A549 (cell line): ENCODE measurements around the gene DNASE1L2.

Experiments
- CBX2 ChIP-seq: fragments of 200-600 bp; sonication (generic); IDR thresholded peaks from 2 replicates; pipeline ENCODE4 v1.6.1; 2016; ENCODE audit warnings: low read depth, mild to moderate bottlenecking, borderline replicate concordance
- CEBPB ChIP-seq, 2 experiments: fragments of >200 bp in 1 of 2; sonication (Bioruptor Twin) in 1 of 2; formaldehyde crosslinking in 1 of 2; IDR thresholded peaks; 2 replicates each; pipeline ENCODE4 v1.6.1; 2012 to 2016
- ESRRA ChIP-seq: fragments of 150-350 bp; IDR thresholded peaks from 2 replicates; pipeline ENCODE4 v1.6.1; 2014; ENCODE audit warnings: mild to moderate bottlenecking, low read length, borderline replicate concordance
- FOSL2 ChIP-seq, 2 experiments: fragments of 450-650 bp in 1 of 2; fragments of >200 bp in 1 of 2; sonication (Bioruptor Twin) in 1 of 2; formaldehyde crosslinking; IDR thresholded peaks; 2 replicates each; pipeline versions ENCODE4 v1.5.0 to v1.6.1; 2016 to 2020; ENCODE audit warnings: mild to moderate bottlenecking in 1 of 2, moderate library complexity in 1 of 2
- MAFK ChIP-seq: fragments of 450-650 bp; IDR thresholded peaks from 2 replicates; pipeline ENCODE4 v1.6.1; 2014; ENCODE audit not compliant: partially characterized antibody
- PHF8 ChIP-seq: fragments of 200-600 bp; sonication (generic); IDR thresholded peaks from 2 replicates; pipeline ENCODE4 v1.6.1; 2016; ENCODE audit warnings: low read depth, mild to moderate bottlenecking, antibody characterized with exemption, moderate library complexity, borderline replicate concordance
- POLR2A ChIP-seq: IDR thresholded peaks from 2 replicates; pipeline ENCODE4 v1.6.1; 2012; ENCODE audit warnings: mild to moderate bottlenecking, low read length
- RNF2 ChIP-seq: fragments of 200-600 bp; sonication (generic); IDR thresholded peaks from 2 replicates; pipeline ENCODE4 v1.6.1; 2016; ENCODE audit warnings: low read depth, mild to moderate bottlenecking, antibody characterized with exemption, moderate library complexity, borderline replicate concordance
- TF ChIP-seq, protein P1 (sequence below): fragments of >200 bp; sonication (Bioruptor Twin); formaldehyde crosslinking; IDR thresholded peaks from 3 replicates; pipeline ENCODE4 v1.5.1; 2016
- TF ChIP-seq, protein P2 (sequence below): fragments of 200-600 bp; sonication (generic); IDR thresholded peaks from 2 replicates; pipeline ENCODE4 v1.6.1; 2016; ENCODE audit warnings: antibody characterized with exemption, mild to moderate bottlenecking, moderate library complexity
- TF ChIP-seq, protein P3 (sequence below): IDR thresholded peaks from 2 replicates; pipeline ENCODE4 v1.6.1; 2012
- TF ChIP-seq, protein P4 (sequence below): fragments of 450-650 bp; IDR thresholded peaks from 2 replicates; pipeline ENCODE4 v1.6.1; 2014; ENCODE audit warnings: antibody characterized with exemption

DNA sequence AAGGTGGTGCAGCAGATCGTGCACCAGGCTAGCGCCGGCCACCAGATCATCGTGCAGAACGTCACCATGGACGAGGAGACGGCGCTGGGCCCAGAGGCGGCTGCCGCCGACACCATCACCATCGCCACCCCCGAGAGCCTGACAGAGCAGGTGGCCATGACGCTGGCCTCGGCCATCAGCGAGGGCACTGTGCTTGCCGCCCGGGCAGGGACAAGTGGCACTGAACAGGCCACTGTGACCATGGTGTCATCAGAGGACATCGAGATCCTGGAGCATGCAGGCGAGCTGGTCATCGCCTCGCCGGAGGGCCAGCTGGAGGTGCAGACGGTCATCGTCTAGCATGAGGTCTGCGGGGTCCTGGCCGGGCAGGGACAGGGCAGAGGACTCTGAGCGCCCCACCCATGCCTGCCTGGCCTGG, 1.0 kb upstream of the DNASE1L2 start:
- TF ChIP-seq, protein P1, sequence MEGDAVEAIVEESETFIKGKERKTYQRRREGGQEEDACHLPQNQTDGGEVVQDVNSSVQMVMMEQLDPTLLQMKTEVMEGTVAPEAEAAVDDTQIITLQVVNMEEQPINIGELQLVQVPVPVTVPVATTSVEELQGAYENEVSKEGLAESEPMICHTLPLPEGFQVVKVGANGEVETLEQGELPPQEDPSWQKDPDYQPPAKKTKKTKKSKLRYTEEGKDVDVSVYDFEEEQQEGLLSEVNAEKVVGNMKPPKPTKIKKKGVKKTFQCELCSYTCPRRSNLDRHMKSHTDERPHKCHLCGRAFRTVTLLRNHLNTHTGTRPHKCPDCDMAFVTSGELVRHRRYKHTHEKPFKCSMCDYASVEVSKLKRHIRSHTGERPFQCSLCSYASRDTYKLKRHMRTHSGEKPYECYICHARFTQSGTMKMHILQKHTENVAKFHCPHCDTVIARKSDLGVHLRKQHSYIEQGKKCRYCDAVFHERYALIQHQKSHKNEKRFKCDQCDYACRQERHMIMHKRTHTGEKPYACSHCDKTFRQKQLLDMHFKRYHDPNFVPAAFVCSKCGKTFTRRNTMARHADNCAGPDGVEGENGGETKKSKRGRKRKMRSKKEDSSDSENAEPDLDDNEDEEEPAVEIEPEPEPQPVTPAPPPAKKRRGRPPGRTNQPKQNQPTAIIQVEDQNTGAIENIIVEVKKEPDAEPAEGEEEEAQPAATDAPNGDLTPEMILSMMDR = no peak
- TF ChIP-seq FOSL2 (IDR thresholded peaks at IDR 0.05) (no peak), FOSL2 (CRISPR knock-in tag; IDR thresholded peaks at IDR 0.05) (no peak), PHF8 (no peak), CBX2 (no peak), POLR2A (no peak), MAFK (no peak), ESRRA (no peak), RNF2 (no peak), CEBPB (IDR thresholded peaks at IDR 0.05) (no peak)
- TF ChIP-seq, protein P2, sequence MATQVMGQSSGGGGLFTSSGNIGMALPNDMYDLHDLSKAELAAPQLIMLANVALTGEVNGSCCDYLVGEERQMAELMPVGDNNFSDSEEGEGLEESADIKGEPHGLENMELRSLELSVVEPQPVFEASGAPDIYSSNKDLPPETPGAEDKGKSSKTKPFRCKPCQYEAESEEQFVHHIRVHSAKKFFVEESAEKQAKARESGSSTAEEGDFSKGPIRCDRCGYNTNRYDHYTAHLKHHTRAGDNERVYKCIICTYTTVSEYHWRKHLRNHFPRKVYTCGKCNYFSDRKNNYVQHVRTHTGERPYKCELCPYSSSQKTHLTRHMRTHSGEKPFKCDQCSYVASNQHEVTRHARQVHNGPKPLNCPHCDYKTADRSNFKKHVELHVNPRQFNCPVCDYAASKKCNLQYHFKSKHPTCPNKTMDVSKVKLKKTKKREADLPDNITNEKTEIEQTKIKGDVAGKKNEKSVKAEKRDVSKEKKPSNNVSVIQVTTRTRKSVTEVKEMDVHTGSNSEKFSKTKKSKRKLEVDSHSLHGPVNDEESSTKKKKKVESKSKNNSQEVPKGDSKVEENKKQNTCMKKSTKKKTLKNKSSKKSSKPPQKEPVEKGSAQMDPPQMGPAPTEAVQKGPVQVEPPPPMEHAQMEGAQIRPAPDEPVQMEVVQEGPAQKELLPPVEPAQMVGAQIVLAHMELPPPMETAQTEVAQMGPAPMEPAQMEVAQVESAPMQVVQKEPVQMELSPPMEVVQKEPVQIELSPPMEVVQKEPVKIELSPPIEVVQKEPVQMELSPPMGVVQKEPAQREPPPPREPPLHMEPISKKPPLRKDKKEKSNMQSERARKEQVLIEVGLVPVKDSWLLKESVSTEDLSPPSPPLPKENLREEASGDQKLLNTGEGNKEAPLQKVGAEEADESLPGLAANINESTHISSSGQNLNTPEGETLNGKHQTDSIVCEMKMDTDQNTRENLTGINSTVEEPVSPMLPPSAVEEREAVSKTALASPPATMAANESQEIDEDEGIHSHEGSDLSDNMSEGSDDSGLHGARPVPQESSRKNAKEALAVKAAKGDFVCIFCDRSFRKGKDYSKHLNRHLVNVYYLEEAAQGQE = no peak
- TF ChIP-seq, protein P3, sequence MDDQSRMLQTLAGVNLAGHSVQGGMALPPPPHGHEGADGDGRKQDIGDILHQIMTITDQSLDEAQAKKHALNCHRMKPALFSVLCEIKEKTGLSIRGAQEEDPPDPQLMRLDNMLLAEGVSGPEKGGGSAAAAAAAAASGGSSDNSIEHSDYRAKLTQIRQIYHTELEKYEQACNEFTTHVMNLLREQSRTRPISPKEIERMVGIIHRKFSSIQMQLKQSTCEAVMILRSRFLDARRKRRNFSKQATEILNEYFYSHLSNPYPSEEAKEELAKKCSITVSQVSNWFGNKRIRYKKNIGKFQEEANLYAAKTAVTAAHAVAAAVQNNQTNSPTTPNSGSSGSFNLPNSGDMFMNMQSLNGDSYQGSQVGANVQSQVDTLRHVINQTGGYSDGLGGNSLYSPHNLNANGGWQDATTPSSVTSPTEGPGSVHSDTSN = no peak; the same call in none of the 2 replicates
- TF ChIP-seq, protein P4, sequence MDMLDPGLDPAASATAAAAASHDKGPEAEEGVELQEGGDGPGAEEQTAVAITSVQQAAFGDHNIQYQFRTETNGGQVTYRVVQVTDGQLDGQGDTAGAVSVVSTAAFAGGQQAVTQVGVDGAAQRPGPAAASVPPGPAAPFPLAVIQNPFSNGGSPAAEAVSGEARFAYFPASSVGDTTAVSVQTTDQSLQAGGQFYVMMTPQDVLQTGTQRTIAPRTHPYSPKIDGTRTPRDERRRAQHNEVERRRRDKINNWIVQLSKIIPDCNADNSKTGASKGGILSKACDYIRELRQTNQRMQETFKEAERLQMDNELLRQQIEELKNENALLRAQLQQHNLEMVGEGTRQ = no peak
